Right hindlimb (tissue), 1 donor: ENCODE results near the gene ATXN7.

Source experiments
- DNase-seq: peaks from one replicate; pipeline ENCODE4 v3.0.0-alpha.2; 2018

ATXN7 gene

DNA sequence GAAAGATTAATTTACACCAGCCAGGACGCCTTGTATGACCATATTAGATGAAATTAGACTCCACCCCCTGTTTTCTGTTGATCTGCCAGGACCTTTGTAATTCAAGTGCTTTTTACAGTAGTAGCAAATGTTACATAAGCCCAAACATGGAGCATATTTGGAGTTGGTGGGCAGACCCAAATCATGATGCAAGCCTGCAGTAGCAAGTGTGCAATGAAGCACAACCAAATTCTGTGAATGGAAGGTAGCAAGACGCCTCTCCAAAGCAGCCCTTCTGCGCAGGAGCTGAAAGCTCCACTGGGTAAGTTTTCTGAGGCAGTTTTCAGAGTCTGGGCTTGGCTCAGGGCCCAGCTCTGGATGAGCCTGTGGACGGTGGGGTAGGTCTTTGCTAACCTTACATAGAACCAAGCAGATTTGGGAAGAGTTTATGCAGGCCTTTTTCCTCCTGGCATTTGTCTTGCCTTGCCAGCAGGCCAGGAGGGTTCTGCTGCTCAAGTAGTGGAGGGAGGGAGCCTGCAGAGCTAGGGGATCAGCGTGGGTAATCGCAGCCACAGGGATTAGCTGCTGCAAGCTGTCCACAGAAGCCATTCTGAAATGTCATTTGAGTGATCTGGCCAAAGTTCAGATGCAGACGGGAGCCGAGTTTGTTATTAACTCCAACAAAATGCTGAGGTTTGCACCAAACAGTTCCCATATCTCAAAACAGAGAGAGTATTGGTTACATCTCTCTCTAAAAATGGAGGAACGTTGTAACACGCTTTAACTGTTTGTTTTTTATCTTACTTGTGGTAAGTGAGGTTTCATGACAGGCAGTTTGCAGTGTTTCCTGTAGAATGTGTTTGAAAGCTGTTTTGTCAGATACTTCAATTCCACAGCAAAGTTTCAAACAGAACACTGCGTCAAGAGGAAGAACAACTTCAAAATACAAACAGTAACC is 104.3 kb downstream of the ATXN7 start:
- peak; percentile 57 for DNase-seq

- no peak for DNase-seq
These were observed 105.1 kb downstream of the ATXN7 start for GRCh38 chr3:63968612-63969350.

DNA sequence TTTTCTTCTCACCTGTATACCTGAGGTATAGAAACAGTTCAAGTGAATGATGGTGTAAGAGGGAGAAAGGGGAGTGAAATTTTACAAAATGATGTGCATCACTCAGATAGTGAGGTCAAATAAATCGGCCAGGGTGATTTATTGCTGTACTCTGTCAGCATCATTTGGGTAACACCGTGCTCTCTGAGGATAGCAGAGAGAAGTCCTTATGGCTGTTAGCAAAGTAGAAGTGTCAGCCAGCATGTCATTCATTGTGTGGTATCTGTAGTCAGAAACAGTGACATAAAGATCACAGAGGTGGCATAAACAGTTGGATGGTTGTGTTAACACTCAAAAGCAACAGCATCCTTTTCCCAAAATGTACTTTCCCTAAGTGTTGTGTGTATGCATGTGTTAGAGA is 106.2 kb downstream of the ATXN7 start:
- DNase-seq = no peak

- DNase-seq = no peak
These were observed 107.2 kb downstream of the ATXN7 start for GRCh38 chr3:63970631-63971475.

DNA sequence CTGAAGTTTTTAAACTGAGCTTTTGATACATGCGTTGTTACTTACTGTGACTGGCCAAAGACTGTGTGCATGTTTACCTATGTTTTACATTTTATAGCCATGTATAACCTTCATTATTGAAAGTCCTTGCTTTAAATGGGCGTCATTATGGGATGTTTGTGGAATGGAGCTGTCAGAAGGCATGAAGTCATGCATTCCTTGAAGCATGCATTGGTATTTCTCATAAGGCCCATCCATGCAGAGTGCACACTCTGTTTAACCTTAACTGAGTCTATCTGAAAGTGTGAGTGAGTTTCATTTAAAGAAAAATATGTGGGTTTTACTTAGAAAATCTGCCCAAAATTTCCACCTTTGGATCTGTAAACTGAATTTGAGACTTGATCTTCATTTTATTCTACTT is 108.5 kb downstream of the ATXN7 start:
- no peak for DNase-seq

GRCh38 chr3:63972987-63973386 is 109.3 kb downstream of the ATXN7 start:
- DNase-seq = no peak

GRCh38 chr3:63973406-63973805 is 109.7 kb downstream of the ATXN7 start:
- no peak for DNase-seq

DNA sequence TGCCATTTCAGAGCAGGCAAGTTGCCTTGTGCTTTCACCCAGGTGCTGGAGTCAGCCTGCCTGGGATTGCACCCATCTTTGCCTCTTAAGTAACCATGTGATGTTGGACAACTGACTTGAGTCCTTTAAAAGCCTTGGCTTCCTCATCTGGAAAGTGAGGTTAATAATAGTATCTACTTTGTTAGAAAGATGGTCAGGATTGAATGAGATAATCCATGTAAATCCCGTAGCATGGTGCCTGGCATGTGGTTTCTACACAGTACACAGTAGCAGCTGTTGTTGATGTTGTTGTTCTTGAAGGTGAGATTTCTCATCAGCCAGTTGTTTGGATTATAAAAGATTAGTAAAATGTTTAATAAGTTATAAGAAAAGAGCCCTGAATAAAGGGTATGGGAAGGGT is 110.8 kb downstream of the ATXN7 start:
- DNase-seq = no peak

GRCh38 chr3:63975723-63976122 is 112.1 kb downstream of the ATXN7 start:
- peak; percentile 54 for DNase-seq

GRCh38 chr3:63976161-63976871 is 112.6 kb downstream of the ATXN7 start:
- DNase-seq = no peak

- DNase-seq = no peak
These were observed 113.2 kb downstream of the ATXN7 start for GRCh38 chr3:63976872-63977200.

- no peak for DNase-seq
These were observed 114.2 kb downstream of the ATXN7 start for GRCh38 chr3:63977893-63978292.

DNA sequence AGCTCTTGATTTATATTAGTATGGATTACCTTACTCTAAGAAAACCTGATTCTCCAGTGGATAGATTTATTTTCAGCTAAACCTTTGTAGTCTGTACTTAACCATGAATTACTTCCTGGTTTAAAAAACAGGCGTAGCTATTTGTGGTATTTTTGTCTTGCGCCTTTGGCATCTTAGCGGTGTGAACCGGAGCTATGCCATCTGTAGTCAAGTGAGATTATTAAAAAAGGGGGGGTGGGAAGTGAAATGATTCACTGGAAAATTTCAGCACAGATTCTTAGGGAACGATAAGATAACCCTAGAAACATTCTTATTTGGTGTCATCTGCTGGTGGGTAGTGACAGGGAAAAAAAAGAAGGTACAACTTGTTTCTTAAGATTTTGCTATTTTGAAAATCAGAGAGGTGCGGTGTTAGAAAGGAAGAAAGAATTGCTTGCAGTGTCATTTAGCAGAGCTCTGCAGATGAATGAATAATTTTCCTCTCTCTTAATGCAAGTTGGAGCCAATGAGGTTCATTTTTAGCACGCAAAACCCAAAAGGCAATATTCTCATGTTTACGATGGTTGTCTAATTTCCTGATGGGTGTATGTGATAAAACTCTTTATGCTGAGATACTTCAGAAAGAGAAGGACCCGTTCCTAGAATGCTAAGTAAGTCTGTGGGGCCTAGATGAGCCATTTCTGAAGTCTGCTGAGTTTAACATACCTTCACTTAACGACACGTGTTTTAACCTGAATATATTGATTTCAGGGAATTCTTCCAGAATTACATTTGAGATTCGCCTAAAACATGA is 115.6 kb downstream of the ATXN7 start:
- DNase-seq = no peak

DNA sequence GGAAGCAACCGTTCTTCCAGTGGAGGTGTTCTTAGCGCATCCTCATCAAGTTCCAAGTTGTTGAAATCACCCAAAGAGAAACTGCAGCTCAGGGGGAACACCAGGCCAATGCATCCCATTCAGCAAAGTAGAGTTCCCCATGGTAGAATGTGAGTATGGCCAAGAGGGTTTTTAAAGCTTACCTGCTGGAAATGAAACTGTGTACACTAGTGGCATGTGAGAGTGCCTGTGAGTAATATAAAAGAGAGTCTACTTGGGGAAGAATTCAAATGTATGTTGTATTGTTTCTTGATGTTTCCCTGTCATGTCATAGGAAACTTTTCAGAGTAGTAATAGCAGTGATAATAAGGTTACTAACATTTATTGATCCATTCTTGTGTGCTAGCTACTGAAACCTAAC is 116.4 kb downstream of the ATXN7 start:
- DNase-seq = no peak

DNA sequence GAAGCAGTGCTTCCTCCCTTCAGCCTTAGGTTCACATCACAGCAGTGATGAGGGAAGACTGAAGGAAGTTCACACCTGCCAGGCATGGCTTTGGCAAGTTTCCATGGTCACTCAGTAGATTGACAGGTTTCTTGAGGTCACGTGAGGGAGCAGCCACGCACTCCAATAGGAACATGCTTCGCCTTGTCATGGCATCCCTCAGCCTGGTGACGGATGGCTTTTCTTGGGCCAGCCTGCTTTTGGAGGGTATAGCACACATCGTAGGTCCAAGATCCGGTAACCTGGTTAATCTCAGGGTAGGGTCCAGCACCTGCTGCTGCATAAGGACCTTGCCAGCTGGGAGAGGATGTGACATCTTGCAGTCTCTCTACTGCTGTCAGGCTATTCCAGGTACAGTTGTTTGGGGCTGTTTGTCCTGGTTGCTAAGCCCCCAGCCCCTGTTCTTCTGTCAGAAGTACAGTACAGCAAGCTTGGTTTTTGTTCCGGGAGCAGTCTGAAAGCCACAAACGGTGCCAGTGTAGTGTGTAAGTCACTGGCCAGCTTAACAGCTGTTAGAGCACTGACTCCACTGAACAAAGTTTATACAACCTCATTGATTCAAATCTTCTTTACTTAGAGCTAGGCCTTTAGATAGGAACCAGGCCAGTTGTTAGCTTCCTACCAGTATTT is 117.3 kb downstream of the ATXN7 start:
- DNase-seq = no peak

- no peak for DNase-seq
These were observed 118.3 kb downstream of the ATXN7 start for GRCh38 chr3:63981980-63982379.

- no peak for DNase-seq
These were observed 120.7 kb downstream of the ATXN7 start for GRCh38 chr3:63984391-63984790.

- DNase-seq = no peak
These were observed 122.5 kb downstream of the ATXN7 start for GRCh38 chr3:63986146-63986545.

DNA sequence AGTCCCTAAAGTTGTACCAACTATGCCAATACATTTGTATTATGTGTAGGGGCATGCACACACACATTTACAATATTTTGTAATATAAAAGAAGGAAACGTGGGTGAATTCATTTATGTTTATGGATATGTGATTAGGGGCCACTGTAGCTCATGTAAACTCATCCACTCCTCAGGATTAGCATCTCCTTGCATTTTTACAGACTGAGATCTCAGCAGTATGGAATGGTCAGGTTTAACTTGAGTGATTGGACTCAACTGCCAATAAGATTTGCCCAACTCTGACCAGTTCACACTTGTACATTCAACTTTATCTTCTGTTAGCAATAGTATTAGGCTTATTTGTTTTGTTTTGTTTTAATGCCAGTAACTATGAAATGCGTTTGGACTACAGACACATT is 123.2 kb downstream of the ATXN7 start:
- DNase-seq = no peak

GRCh38 chr3:63988943-63989342 is 125.3 kb downstream of the ATXN7 start:
- no peak for DNase-seq

DNA sequence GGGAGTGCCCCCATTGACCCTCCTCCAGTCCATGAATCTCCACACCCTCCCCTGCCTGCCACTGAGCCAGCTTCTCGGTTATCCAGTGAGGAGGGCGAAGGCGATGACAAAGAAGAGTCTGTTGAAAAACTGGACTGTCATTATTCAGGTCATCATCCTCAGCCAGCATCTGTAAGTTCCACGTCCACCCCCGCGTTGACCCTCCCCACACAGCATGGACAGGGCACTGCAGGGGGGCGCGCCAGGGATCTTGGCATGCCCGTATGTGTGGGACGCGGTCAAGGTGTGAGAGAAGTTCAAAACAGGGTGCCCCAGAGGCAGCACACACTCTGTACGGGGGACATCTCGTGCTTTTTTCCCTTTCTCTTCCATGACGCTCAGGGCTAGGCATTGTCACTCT is 126.5 kb downstream of the ATXN7 start:
- DNase-seq = no peak
